H1 (cell line): ENCODE measurements around the gene CHRDL2. TPM values are rescaled to one million over a fixed set of nuclear protein-coding genes. Genes with fewer than 3 reads are reported as not detected.

Experiments
- CTCF ChIA-PET: fragments of 300-600 bp; sonication (Branson Sonifier 250); formaldehyde crosslinking; loops from one replicate; lab custom pipeline; 2021; ENCODE audit not compliant: partially characterized antibody; lab: Charles Lee
- POLR2A ChIA-PET: fragments of 300-600 bp; sonication (Branson Sonifier 250); formaldehyde crosslinking; loops from one replicate; lab custom pipeline; 2021; ENCODE audit warnings: inconsistent platforms; ENCODE audit not compliant: partially characterized antibody; lab: Charles Lee
- DNase-seq, 2 experiments: peaks; one replicate each; pipeline versions ENCODE4 v3.0.0 to v3.0.0-alpha.2; 2010 to 2022; ENCODE audit warnings: low spot score in 2 of 2, low read depth in 1 of 2, mixed read lengths in 1 of 2
- FAIRE-seq: peaks from 2 replicates; lab custom pipeline; 2011; peaks lifted over from hg19 to GRCh38; lab: Jason Lieb, UNC
- H2AFZ ChIP-seq: 2 replicates; pipeline ENCODE4 v1.8.1; 2012; ENCODE audit warnings: low read length, inconsistent platforms
- H2AK5ac ChIP-seq: 2 replicates; pipeline ENCODE4 v1.6.1; 2013; ENCODE audit warnings: low read depth, low read length
- H2BK120ac ChIP-seq: replicated peaks from 2 replicates; pipeline ENCODE3; 2013; ENCODE audit warnings: low read depth, low read length, inconsistent platforms
- H2BK12ac ChIP-seq: 2 replicates; pipeline ENCODE4 v1.6.1; 2013; ENCODE audit warnings: low read depth, low read length
- H2BK15ac ChIP-seq: 2 replicates; pipeline ENCODE4 v1.6.1; 2013; ENCODE audit warnings: low read length
- H2BK20ac ChIP-seq: 2 replicates; pipeline ENCODE4 v1.6.1; 2013; ENCODE audit warnings: low read length
- H2BK5ac ChIP-seq: 2 replicates; pipeline ENCODE4 v1.6.1; 2013; ENCODE audit warnings: low read depth, low read length
- H3K14ac ChIP-seq: 2 replicates; pipeline ENCODE4 v1.6.1; 2013; ENCODE audit warnings: inconsistent platforms; ENCODE audit not compliant: insufficient read length
- H3K18ac ChIP-seq: 2 replicates; pipeline ENCODE4 v1.6.1; 2013; ENCODE audit warnings: low read length; ENCODE audit errors: extremely low read depth
- H3K23ac ChIP-seq: 2 replicates; pipeline ENCODE4 v1.6.1; 2013; ENCODE audit warnings: inconsistent platforms; ENCODE audit not compliant: insufficient read length
- H3K23me2 ChIP-seq: 2 replicates; pipeline ENCODE4 v1.6.1; 2013; ENCODE audit warnings: low read depth, low read length
- H3K27ac ChIP-seq: 2 replicates; pipeline ENCODE4 v1.6.1; 2011; ENCODE audit warnings: low read depth, low read length, inconsistent platforms
- H3K27me3 ChIP-seq, 4 experiments: replicated peaks in 1 of 4; 1 replicate in 1 of 4; 2 replicates in 3 of 4; pipeline versions ENCODE4 v1.6.1 to v1.8.1; 2011 to 2013; ENCODE audit warnings: low read length in 3 of 4, mild to moderate bottlenecking in 3 of 4, inconsistent platforms in 2 of 4, mixed read lengths in 2 of 4, moderate library complexity in 1 of 4; ENCODE audit not compliant: control insufficient read depth in 3 of 4, insufficient read depth in 3 of 4; ENCODE audit errors: extremely low read depth in 1 of 4
- H3K36me3 ChIP-seq, 4 experiments: 2 replicates each; pipeline versions ENCODE4 v1.6.1 to v1.8.1; 2011 to 2013; ENCODE audit warnings: mild to moderate bottlenecking in 4 of 4, low read length in 3 of 4, moderate library complexity in 2 of 4, control low read depth in 1 of 4, inconsistent platforms in 1 of 4; ENCODE audit not compliant: insufficient read depth in 4 of 4, control insufficient read depth in 2 of 4
- H3K4ac ChIP-seq: replicated peaks from 2 replicates; pipeline ENCODE3; 2013; ENCODE audit warnings: low read length, low read depth, mixed read lengths, inconsistent platforms; ENCODE audit not compliant: insufficient read length
- H3K4me1 ChIP-seq, 4 experiments: replicated peaks in 1 of 4; 1 replicate in 1 of 4; 2 replicates in 3 of 4; pipeline versions ENCODE4 v1.6.1 to v1.8.1; 2011 to 2013; ENCODE audit warnings: low read length in 3 of 4, inconsistent platforms in 2 of 4, mixed read lengths in 1 of 4; ENCODE audit not compliant: insufficient read depth in 4 of 4, control insufficient read depth in 3 of 4
- H3K4me2 ChIP-seq, 2 experiments: 2 replicates each; pipeline versions ENCODE4 v1.6.1 to v1.8.1; 2011 to 2013; ENCODE audit warnings: low read depth in 2 of 2, low read length in 2 of 2, control low read depth in 1 of 2, inconsistent platforms in 1 of 2, mild to moderate bottlenecking in 1 of 2; ENCODE audit not compliant: insufficient read depth in 1 of 2
- H3K4me3 ChIP-seq, 4 experiments: fragments of 200-600, 300-600 bp in 1 of 4; sonication (generic), shearing (Covaris generic), sonication (Bioruptor Twin) in 1 of 4; 2 replicates each; pipeline versions ENCODE4 v1.5.1 to v1.8.1; 2011 to 2016; ENCODE audit warnings: low read length in 4 of 4, low read depth in 3 of 4, control low read depth in 2 of 4, inconsistent platforms in 2 of 4, mild to moderate bottlenecking in 2 of 4, mixed read lengths in 1 of 4, moderate library complexity in 1 of 4; ENCODE audit not compliant: insufficient read depth in 2 of 4; ENCODE audit errors: extremely low read depth in 1 of 4
- H3K56ac ChIP-seq: replicated peaks from 2 replicates; pipeline ENCODE3; 2013; ENCODE audit warnings: low read depth, mild to moderate bottlenecking, mixed read lengths, low read length, inconsistent platforms; ENCODE audit not compliant: insufficient read length
- H3K79me1 ChIP-seq: 2 replicates; pipeline ENCODE4 v1.6.1; 2013; ENCODE audit warnings: low read depth, low read length, control low read depth
- H3K79me2 ChIP-seq, 2 experiments: 2 replicates each; pipeline versions ENCODE4 v1.6.1 to v1.8.1; 2012 to 2013; ENCODE audit warnings: low read length in 2 of 2, mild to moderate bottlenecking in 2 of 2, inconsistent platforms in 1 of 2; ENCODE audit not compliant: insufficient read depth in 2 of 2, control insufficient read depth in 1 of 2
- H3K9ac ChIP-seq, 4 experiments: replicated peaks in 1 of 4; 1 replicate in 1 of 4; 2 replicates in 3 of 4; pipeline versions ENCODE4 v1.6.1 to v1.8.1; 2011 to 2013; ENCODE audit warnings: low read depth in 3 of 4, low read length in 3 of 4, control low read depth in 2 of 4, mild to moderate bottlenecking in 2 of 4, moderate library complexity in 2 of 4, inconsistent platforms in 1 of 4; ENCODE audit errors: extremely low read depth in 1 of 4
- H3K9me3 ChIP-seq, 2 experiments: 2 replicates each; pipeline versions ENCODE4 v1.6.1 to v1.8.1; 2012 to 2013; ENCODE audit warnings: mild to moderate bottlenecking in 2 of 2, moderate library complexity in 2 of 2, control low read depth in 1 of 2, inconsistent platforms in 1 of 2, low read depth in 1 of 2, low read length in 1 of 2, mixed read lengths in 1 of 2; ENCODE audit not compliant: insufficient read depth in 2 of 2
- H4K20me1 ChIP-seq, 2 experiments: replicated peaks in 1 of 2; 2 replicates each; pipeline versions ENCODE3 to v1.8.1; 2011 to 2013; ENCODE audit warnings: inconsistent platforms in 2 of 2, low read length in 2 of 2, mild to moderate bottlenecking in 1 of 2; ENCODE audit not compliant: insufficient read depth in 2 of 2, control insufficient read depth in 1 of 2
- H4K5ac ChIP-seq: 2 replicates; pipeline ENCODE4 v1.6.1; 2013; ENCODE audit warnings: low read length, low read depth, mixed read lengths, inconsistent platforms; ENCODE audit not compliant: insufficient read length
- H4K8ac ChIP-seq: 2 replicates; pipeline ENCODE4 v1.8.0; 2013; ENCODE audit warnings: mild to moderate bottlenecking, moderate library complexity, low read length, inconsistent platforms; ENCODE audit not compliant: insufficient read depth; ENCODE audit errors: extremely low read depth
- H4K91ac ChIP-seq: replicated peaks from 2 replicates; pipeline ENCODE3; 2013; ENCODE audit warnings: low read length, mixed read lengths, inconsistent platforms; ENCODE audit not compliant: insufficient read length
- HDAC6 ChIP-seq: IDR thresholded peaks from one replicate; pipeline ENCODE4 v1.7.1; 2012; ENCODE audit warnings: low read depth, mild to moderate bottlenecking, inconsistent platforms, low read length, moderate library complexity
- WGBS, 2 experiments: shearing (Covaris generic) in 1 of 2; methylation state at CpG; one replicate each; pipeline versions ENCODE4 v1.1.6 to v1.1.7; 2013 to 2015; ENCODE audit warnings: low lambda C conversion rate in 2 of 2, mixed read lengths in 2 of 2, inconsistent platforms in 1 of 2, low coverage in 1 of 2, missing lambda C conversion rate in 1 of 2; ENCODE audit not compliant: insufficient replicate concordance in 2 of 2, insufficient coverage in 1 of 2, insufficient read length in 1 of 2; ENCODE audit errors: extremely low coverage in 1 of 2, missing lambda C conversion rate in 1 of 2; 5-methylcytosine and 5-hydroxymethylcytosine counted together
- polyA plus RNA-seq, 7 experiments: library from polyadenylated mRNA; depleted of rRNA in 3 of 7; stranded (reverse) in 5 of 7; unstranded in 2 of 7; fragments of >200 nt in 5 of 7; fragments of 200-250 nt in 2 of 7; gene quantifications; 1 replicate in 5 of 7; 2 replicates in 1 of 7; 4 replicates in 1 of 7; pipeline versions ENCODE4 v1.2.1 to v1.2.3, GENCODE V29; 2011 to 2013; ENCODE audit warnings: missing spikeins in 2 of 7, mixed read lengths in 2 of 7
- total RNA-seq: library from RNA; stranded (reverse); fragmentation: NEBNext Ultra II Directional; extraction: Animal tissue kit (Norgen Biotek cat#: 25700); gene quantifications from 2 replicates; pipeline ENCODE4 v1.2.1, GENCODE V29; 2021

CHRDL2 gene
- total and polyA plus RNA-seq, 2 of the 8 experiments (the other 6 are each of a cell fraction or from before 2014, with no cell fraction given), result 0.26 to 0.48 TPM

DNA sequence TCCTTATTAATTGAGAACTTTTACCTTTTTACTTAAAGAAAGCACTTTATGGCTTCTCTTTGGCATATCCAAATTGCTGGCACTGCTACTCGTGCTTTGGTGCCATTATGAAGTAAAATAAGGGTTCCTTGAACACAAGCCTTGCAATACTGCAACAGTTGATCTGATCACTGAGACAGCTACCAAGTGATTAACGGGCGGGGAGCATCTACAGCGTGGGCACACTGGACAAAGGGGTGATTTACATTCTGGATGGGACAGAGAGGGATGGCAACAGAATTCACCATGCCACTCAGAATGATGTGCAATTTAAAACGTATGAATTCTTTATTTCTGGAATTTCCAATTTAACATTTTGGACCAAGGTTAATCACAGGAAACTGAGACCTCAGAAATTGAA lies 7.7 kb downstream of the CHRDL2 start:
- Histone ChIP-seq H3K4me1 (peaks cover 0 to 11% (median 2%) of the 10 kb centered on the region in 4 experiments; a peak in 5 of 7 replicates), H3K4ac (no peak overlapping the region), H3K9me3 (no peaks in the 10 kb centered on the region), H3K9ac (no peak overlapping the region), H4K20me1 (no peaks in the 10 kb centered on the region), H2BK12ac (no peak overlapping the region), H3K14ac (no peak overlapping the region), H3K27me3 (peaks cover 0 to 8% (median 3%) of the 10 kb centered on the region in 4 experiments; a peak in 3 of 7 replicates), H2BK15ac (no peak overlapping the region), H3K18ac (no peak overlapping the region), H3K23me2 (no peaks in the 10 kb centered on the region; the same call in 1 of the 2 replicates), H3K23ac (no peak overlapping the region), H4K5ac (no peak overlapping the region), H4K8ac (no peak overlapping the region), H3K56ac (no peak overlapping the region), H2BK20ac (no peak overlapping the region), H3K79me2 (no peaks in the 10 kb centered on the region), H3K27ac (no peak overlapping the region), H2AK5ac (no peak overlapping the region), H2BK5ac (no peak overlapping the region), H2AFZ (no peak overlapping the region), H3K36me3 (no peaks in the 10 kb centered on the region), H3K79me1 (no peaks in the 10 kb centered on the region), H3K4me3 (no peak overlapping the region), H2BK120ac (no peak overlapping the region), H4K91ac (no peak overlapping the region), H3K4me2 (no peak overlapping the region)
- no peak for DNase-seq
- ChIA-PET POLR2A (no interaction called here), CTCF (interaction anchor here (8.0 to 12.8 kb wide), 2 partner anchors 17 to 23 kb away, joined by 72 to 348 read pairs; no protein-coding TSS in a partner anchor)
- FAIRE-seq, result no peak
- no peak for TF ChIP-seq HDAC6
- 88% methylated on average over 5 of the region's 5 CpGs; no CpG with 5 or more reads in 1 of the 2 experiments for WGBS, 2 experiments
